ENCODE measurements around the gene TICRR. TPM values are rescaled to one million over a fixed set of nuclear protein-coding genes. Genes with fewer than 3 reads are reported as not detected.

The TICRR gene
- total RNA-seq, 1 experiment from 2014 or later = 20.5 TPM

DNA sequence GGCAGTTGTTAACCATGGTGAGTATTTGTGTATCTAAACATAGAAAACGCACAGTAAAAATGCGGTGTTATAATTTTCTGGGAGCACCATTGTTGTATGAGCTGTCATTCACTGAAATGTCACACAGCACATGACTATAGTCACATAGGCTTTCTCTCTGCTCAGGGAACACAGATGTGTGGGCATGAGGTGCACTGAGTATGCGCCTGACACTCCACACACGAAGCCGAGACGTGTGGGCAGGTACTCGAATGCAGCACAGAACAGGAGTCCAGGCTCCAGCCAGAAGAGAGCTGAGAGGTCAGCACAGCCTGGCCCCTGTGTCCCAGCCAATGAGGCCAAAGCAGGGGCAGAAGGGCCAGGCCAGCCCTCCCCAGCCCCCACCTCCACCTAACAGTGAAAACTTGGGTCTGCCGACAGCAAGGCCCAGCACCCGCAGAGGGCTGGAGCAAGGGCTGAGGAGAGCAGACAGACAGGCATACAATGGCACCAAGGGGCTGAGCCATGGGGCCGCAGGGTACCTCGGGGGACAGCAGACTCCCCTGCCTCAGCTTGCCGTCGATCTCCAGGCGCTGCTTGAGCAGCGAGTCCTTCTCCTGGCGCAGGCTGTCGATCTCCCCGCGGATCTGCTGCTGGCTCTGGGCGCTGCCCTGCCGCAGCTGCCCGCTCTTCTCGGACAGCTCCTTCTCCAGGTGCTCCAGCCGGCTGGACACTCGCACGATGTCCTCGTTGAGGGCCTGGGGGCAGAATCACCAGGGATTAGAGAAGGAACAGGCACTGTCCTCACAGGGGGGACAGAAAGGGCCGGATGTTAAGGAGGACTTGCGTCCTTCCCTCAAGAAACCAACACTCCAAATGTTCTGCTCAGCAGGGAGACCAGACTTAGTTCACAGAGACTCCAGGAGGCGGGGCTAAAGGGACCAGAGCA lies 56.0 kb downstream of the TICRR start:
- intact Hi-C loops (cut with micrococcal nuclease; ENCODE audit: unreplicated experiment) = no loop called here
- peaks cover 5% of the 10 kb centered on the region for H3K36me3 ChIP-seq (ENCODE audit: control insufficient read depth, insufficient read depth, low read length)

GRCh38 chr15:89631902-89632264 lies 56.6 kb downstream of the TICRR start:
- Histone ChIP-seq H3K4me3 (ENCODE audit: low read depth in 2 of 2, low read length in 2 of 2) (no peak overlapping the region), H3K9me3 (ENCODE audit: control insufficient read depth, insufficient read depth, low read depth, low read length) (no peaks in the 10 kb centered on the region), H3K27ac (ENCODE audit: low read length) (no peak overlapping the region), H3K27me3 (ENCODE audit: control insufficient read depth, insufficient read depth, low read length) (no peaks in the 10 kb centered on the region), H3K36me3 (ENCODE audit: control insufficient read depth, insufficient read depth, low read length) (peaks cover 5% of the 10 kb centered on the region), H3K4me1 (ENCODE audit: control insufficient read depth, insufficient read depth, low read length) (no peaks in the 10 kb centered on the region)
- intact Hi-C loops (cut with micrococcal nuclease; ENCODE audit: unreplicated experiment) = no loop called here
- DNase-seq (ENCODE audit: low read depth, low spot score) (no peak), ATAC-seq (peak; percentile 47)
- ChIA-PET CTCF (no interaction called here), POLR2A (no interaction called here)
- no TSS peak for BruUV-seq (replicated peaks)
- no peak for TF ChIP-seq TCF7L2 (IDR thresholded peaks at IDR 0.05; ENCODE audit: low read depth, low read length)
- TF ChIP-seq REST (IDR thresholded peaks at IDR 0.05; ENCODE audit: insufficient read depth in 1 of 2, low read depth in 2 of 2, low read length in 1 of 2) = no peak
- no peak for TF ChIP-seq SIN3A (IDR thresholded peaks at IDR 0.05; ENCODE audit: borderline replicate concordance, insufficient read depth, low read depth, low read length)
- no peak for TF ChIP-seq POLR2AphosphoS5 (IDR thresholded peaks at IDR 0.05; ENCODE audit: low read depth, low read length)
- TF ChIP-seq, protein P1, sequence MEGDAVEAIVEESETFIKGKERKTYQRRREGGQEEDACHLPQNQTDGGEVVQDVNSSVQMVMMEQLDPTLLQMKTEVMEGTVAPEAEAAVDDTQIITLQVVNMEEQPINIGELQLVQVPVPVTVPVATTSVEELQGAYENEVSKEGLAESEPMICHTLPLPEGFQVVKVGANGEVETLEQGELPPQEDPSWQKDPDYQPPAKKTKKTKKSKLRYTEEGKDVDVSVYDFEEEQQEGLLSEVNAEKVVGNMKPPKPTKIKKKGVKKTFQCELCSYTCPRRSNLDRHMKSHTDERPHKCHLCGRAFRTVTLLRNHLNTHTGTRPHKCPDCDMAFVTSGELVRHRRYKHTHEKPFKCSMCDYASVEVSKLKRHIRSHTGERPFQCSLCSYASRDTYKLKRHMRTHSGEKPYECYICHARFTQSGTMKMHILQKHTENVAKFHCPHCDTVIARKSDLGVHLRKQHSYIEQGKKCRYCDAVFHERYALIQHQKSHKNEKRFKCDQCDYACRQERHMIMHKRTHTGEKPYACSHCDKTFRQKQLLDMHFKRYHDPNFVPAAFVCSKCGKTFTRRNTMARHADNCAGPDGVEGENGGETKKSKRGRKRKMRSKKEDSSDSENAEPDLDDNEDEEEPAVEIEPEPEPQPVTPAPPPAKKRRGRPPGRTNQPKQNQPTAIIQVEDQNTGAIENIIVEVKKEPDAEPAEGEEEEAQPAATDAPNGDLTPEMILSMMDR (IDR thresholded peaks at IDR 0.05) = no peak
- in situ Hi-C loops (cut with HindIII; ENCODE audit: low pct_unique_long_range_greater_than_20kb, low sequenced_read_pairs) = no loop called here

More for the DNA sequence above, 56.0 kb downstream of the TICRR start:
- TF ChIP-seq SIN3A (IDR thresholded peaks at IDR 0.05; ENCODE audit: borderline replicate concordance, insufficient read depth, low read depth, low read length) = no peak
- TF ChIP-seq POLR2AphosphoS5 (IDR thresholded peaks at IDR 0.05; ENCODE audit: low read depth, low read length) = no peak
- TF ChIP-seq REST (IDR thresholded peaks at IDR 0.05; ENCODE audit: insufficient read depth in 1 of 2, low read depth in 2 of 2, low read length in 1 of 2) = no peak
- TF ChIP-seq, protein P1 (IDR thresholded peaks at IDR 0.05) = no peak
- no peak for TF ChIP-seq TCF7L2 (IDR thresholded peaks at IDR 0.05; ENCODE audit: low read depth, low read length)
- no TSS peak for BruUV-seq (replicated peaks)
- ChIA-PET CTCF (no interaction called here), POLR2A (no interaction called here)
- no peak overlapping the region for H3K4me3 ChIP-seq (ENCODE audit: low read depth in 2 of 2, low read length in 2 of 2)
- DNase-seq (ENCODE audit: low read depth, low spot score) (no peak), ATAC-seq (peak; percentile 20; the same call in 1 of the 2 replicates)
- no peaks in the 10 kb centered on the region for H3K27me3 ChIP-seq (ENCODE audit: control insufficient read depth, insufficient read depth, low read length)
- H3K9me3 ChIP-seq (ENCODE audit: control insufficient read depth, insufficient read depth, low read depth, low read length) = no peaks in the 10 kb centered on the region
- no peaks in the 10 kb centered on the region for H3K4me1 ChIP-seq (ENCODE audit: control insufficient read depth, insufficient read depth, low read length)
- in situ Hi-C loops (cut with HindIII; ENCODE audit: low pct_unique_long_range_greater_than_20kb, low sequenced_read_pairs) = no loop called here
- no peak overlapping the region for H3K27ac ChIP-seq (ENCODE audit: low read length)
